ENCODE data around the gene CLDND1. TPM values are rescaled to one million over a fixed set of nuclear protein-coding genes. Genes with fewer than 3 reads are reported as not detected.

CLDND1 gene
- total RNA-seq, 1 experiment from 2014 or later, result 77.3 TPM

DNA sequence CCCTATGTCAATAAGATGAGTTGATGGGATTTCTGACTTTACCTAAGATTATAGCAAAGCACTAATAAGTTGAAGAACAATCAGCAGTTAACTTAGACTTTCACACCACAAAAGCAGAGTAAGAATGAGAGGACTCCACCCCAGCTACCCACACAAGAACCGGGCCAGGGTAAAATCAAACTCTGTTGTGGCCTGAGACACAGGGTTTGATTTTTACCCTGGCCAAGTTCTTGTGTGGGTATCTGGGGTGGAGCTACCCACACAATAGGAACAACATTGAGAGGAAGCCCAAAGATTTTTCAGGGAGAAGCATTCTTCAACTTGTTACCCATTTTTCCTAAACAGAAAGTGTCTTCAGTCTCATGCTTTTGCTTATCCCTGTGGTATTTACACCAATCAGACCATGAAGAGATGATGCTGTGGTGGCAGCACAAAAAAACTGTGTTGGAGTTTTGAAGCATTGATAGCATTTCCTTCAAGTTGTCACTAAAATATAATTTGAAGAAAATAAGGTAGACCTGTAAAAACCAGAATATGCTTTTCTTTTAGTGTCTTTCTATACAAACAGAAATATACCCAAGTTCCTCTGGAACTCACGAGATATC is 45.1 kb upstream of the CLDND1 start:
- H3K4me1 ChIP-seq (ENCODE audit: control insufficient read depth, insufficient read depth, low read length), result no peaks in the 10 kb centered on the region
- intact Hi-C loops (cut with micrococcal nuclease; ENCODE audit: unreplicated experiment) (no loop called here), in situ Hi-C loops (cut with HindIII; ENCODE audit: low pct_unique_long_range_greater_than_20kb, low sequenced_read_pairs) (no loop called here)
- H3K36me3 ChIP-seq (ENCODE audit: control insufficient read depth, insufficient read depth, low read length), result no peaks in the 10 kb centered on the region
- ATAC-seq (no peak), DNase-seq (ENCODE audit: low read depth, low spot score) (no peak)
- H3K27me3 ChIP-seq (ENCODE audit: control insufficient read depth, insufficient read depth, low read length), result peaks cover 7% of the 10 kb centered on the region; the same call in 1 of the 2 replicates
- TF ChIP-seq CTCF (IDR thresholded peaks at IDR 0.05) (no peak), SIN3A (IDR thresholded peaks at IDR 0.05; ENCODE audit: borderline replicate concordance, insufficient read depth, low read depth, low read length) (no peak), TCF7L2 (IDR thresholded peaks at IDR 0.05; ENCODE audit: low read depth, low read length) (no peak), POLR2AphosphoS5 (IDR thresholded peaks at IDR 0.05; ENCODE audit: low read depth, low read length) (no peak), REST (IDR thresholded peaks at IDR 0.05; ENCODE audit: insufficient read depth in 1 of 2, low read depth in 2 of 2, low read length in 1 of 2) (no peak)
- no peak overlapping the region for H3K27ac ChIP-seq (ENCODE audit: low read length)
- BruUV-seq (replicated peaks), result no TSS peak
- CTCF ChIA-PET, result no interaction called here
- H3K4me3 ChIP-seq (ENCODE audit: low read depth in 2 of 2, low read length in 2 of 2), result no peak overlapping the region
- H3K9me3 ChIP-seq (ENCODE audit: control insufficient read depth, insufficient read depth, low read depth, low read length), result no peaks in the 10 kb centered on the region
- POLR2A ChIA-PET, result no interaction called here

- Histone ChIP-seq H3K4me3 (ENCODE audit: low read depth in 2 of 2, low read length in 2 of 2) (no peak overlapping the region), H3K36me3 (ENCODE audit: control insufficient read depth, insufficient read depth, low read length) (no peaks in the 10 kb centered on the region), H3K9me3 (ENCODE audit: control insufficient read depth, insufficient read depth, low read depth, low read length) (no peaks in the 10 kb centered on the region), H3K27me3 (ENCODE audit: control insufficient read depth, insufficient read depth, low read length) (peaks cover 4% of the 10 kb centered on the region; the same call in 1 of the 2 replicates), H3K27ac (ENCODE audit: low read length) (no peak overlapping the region), H3K4me1 (ENCODE audit: control insufficient read depth, insufficient read depth, low read length) (no peaks in the 10 kb centered on the region)
- no peak for DNase-seq (ENCODE audit: low read depth, low spot score)
- in situ Hi-C loops (cut with HindIII; ENCODE audit: low pct_unique_long_range_greater_than_20kb, low sequenced_read_pairs), result no loop called here
- ATAC-seq, result no peak
- no TSS peak for BruUV-seq (replicated peaks)
- POLR2A ChIA-PET, result no interaction called here
- intact Hi-C loops (cut with micrococcal nuclease; ENCODE audit: unreplicated experiment), result no loop called here
- CTCF ChIA-PET, result no interaction called here
- TF ChIP-seq REST (IDR thresholded peaks at IDR 0.05; ENCODE audit: insufficient read depth in 1 of 2, low read depth in 2 of 2, low read length in 1 of 2), result no peak
- no peak for TF ChIP-seq POLR2AphosphoS5 (IDR thresholded peaks at IDR 0.05; ENCODE audit: low read depth, low read length)
- no peak for TF ChIP-seq CTCF (IDR thresholded peaks at IDR 0.05)
- no peak for TF ChIP-seq SIN3A (IDR thresholded peaks at IDR 0.05; ENCODE audit: borderline replicate concordance, insufficient read depth, low read depth, low read length)
- TF ChIP-seq TCF7L2 (IDR thresholded peaks at IDR 0.05; ENCODE audit: low read depth, low read length), result no peak
Measured at GRCh38 chr3:98565843-98566242, 43.1 kb upstream of the CLDND1 start.

All from Panc1 (cell line).